Upper lobe of left lung (tissue), 4 donors: Measurements from ENCODE around the gene DNASE1L2.

ENCODE experiments used
- EP300 ChIP-seq, 4 donors: sonication (generic); formaldehyde crosslinking; IDR thresholded peaks; one replicate each; pipeline ENCODE4 v1.5.1; 2017; ENCODE audit warnings: antibody characterized with exemption in 4 of 4, control low read depth in 2 of 4
- POLR2A ChIP-seq, 4 donors: fragments of 450-650 bp; IDR thresholded peaks; one replicate each; pipeline ENCODE4 v1.5.1; 2016 to 2017; ENCODE audit warnings: antibody characterized with exemption in 4 of 4, mild to moderate bottlenecking in 2 of 4
- POLR2AphosphoS5 ChIP-seq, 2 donors: sonication (generic); formaldehyde crosslinking; IDR thresholded peaks; one replicate each; pipeline ENCODE4 v1.5.1; 2017; ENCODE audit warnings: antibody characterized with exemption in 2 of 2
- TF ChIP-seq, protein P1 (sequence below), 6 experiments: fragments of 450-650 bp in 4 of 6; fragments of 200-600 bp in 2 of 6; sonication (generic) in 2 of 6; IDR thresholded peaks; one replicate each; pipeline ENCODE4 v1.5.1; 2016 to 2019; ENCODE audit warnings: antibody characterized with exemption in 6 of 6

DNA sequence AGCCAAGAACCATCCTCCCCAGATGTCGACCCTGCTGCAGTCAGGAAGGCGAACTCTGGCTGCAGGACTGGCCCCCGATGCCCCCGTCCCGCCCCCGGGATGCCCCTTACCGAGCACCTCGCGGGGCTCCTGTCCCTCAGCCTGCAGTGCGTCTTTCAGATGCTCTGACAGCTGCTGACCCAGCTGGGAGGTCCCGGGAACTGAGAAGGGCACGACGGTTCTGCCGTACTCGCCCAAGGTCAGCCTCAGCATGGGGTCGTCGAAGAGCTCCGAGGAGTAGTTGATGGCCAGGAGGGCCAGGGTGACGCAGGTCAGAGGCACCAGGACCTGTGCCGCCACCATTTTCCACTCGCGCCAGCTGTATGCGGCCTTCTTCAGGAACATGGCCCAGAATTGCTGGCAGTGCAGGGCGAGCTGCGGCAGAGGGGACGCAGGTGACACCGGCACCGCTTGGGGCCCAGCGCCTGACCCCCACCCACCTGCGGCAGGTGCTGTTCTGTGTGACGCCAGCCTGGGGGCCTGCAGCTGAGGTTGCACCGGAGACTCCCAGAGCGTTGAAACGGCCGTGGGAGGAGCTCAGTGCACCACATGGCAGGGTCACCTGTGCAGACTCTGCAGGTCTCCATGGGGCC is 51.8 kb downstream of the DNASE1L2 start:
- TF ChIP-seq, protein P1, sequence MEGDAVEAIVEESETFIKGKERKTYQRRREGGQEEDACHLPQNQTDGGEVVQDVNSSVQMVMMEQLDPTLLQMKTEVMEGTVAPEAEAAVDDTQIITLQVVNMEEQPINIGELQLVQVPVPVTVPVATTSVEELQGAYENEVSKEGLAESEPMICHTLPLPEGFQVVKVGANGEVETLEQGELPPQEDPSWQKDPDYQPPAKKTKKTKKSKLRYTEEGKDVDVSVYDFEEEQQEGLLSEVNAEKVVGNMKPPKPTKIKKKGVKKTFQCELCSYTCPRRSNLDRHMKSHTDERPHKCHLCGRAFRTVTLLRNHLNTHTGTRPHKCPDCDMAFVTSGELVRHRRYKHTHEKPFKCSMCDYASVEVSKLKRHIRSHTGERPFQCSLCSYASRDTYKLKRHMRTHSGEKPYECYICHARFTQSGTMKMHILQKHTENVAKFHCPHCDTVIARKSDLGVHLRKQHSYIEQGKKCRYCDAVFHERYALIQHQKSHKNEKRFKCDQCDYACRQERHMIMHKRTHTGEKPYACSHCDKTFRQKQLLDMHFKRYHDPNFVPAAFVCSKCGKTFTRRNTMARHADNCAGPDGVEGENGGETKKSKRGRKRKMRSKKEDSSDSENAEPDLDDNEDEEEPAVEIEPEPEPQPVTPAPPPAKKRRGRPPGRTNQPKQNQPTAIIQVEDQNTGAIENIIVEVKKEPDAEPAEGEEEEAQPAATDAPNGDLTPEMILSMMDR (IDR thresholded peaks at IDR 0.05): no peak
- no peak for TF ChIP-seq POLR2A (IDR thresholded peaks at IDR 0.05)
- no peak for TF ChIP-seq EP300 (IDR thresholded peaks at IDR 0.05)
- no peak for TF ChIP-seq POLR2AphosphoS5 (IDR thresholded peaks at IDR 0.05)
